HCT116 (cell line): Measurements from ENCODE around the gene EIF3K.

Experiments used
- ATF3 ChIP-seq: IDR thresholded peaks from 2 replicates; pipeline ENCODE4 v1.6.1; 2012
- EZH2 ChIP-seq: fragments of 200-600 bp; sonication (generic); IDR thresholded peaks from 2 replicates; pipeline ENCODE4 v1.6.1; 2017; ENCODE audit warnings: antibody characterized with exemption, mixed run types
- RAD21 ChIP-seq: IDR thresholded peaks from 2 replicates; pipeline ENCODE4 v1.6.1; 2012; ENCODE audit warnings: low read depth, mild to moderate bottlenecking
- SP1 ChIP-seq: IDR thresholded peaks from 2 replicates; pipeline ENCODE4 v1.6.1; 2012; ENCODE audit warnings: low read depth
- SRF ChIP-seq: IDR thresholded peaks from 2 replicates; pipeline ENCODE4 v1.6.1; 2012; ENCODE audit warnings: low read depth
- TCF7L2 ChIP-seq: IDR thresholded peaks from 2 replicates; pipeline ENCODE4 v1.7.0; 2011; ENCODE audit warnings: borderline replicate concordance, inconsistent platforms; ENCODE audit not compliant: insufficient read depth, insufficient read length; ENCODE audit errors: extremely low read depth

GRCh38 chr19:38665219-38665931 is 46.4 kb downstream of the EIF3K start:
- TF ChIP-seq EZH2 (no peak), SRF (no peak), ATF3 (no peak), SP1 (no peak), TCF7L2 (no peak), RAD21 (no peak)
